Right lobe of liver (tissue), 4 donors: ENCODE results near the gene RPAP3.

ENCODE experiments used
- POLR2A ChIP-seq: fragments of 450-650 bp; IDR thresholded peaks from one replicate; pipeline ENCODE4 v1.6.1; 2017; ENCODE audit warnings: antibody characterized with exemption, mild to moderate bottlenecking
- TF ChIP-seq, protein P1 (sequence below), 4 donors: fragments of 200-600 bp in 3 of 4; fragments of 450-650 bp in 1 of 4; IDR thresholded peaks; one replicate each; pipeline versions ENCODE4 v1.5.1 to v1.8.0; 2016 to 2022; ENCODE audit warnings: antibody characterized with exemption in 4 of 4, mild to moderate bottlenecking in 2 of 4
- donor health status: DM: no; HTN: no; CAD: no.
- donor health status: DM: no; HTN: no; CAD: no.
- donor health status: DM: no; HTN: yes; CAD: no.

- TF ChIP-seq, protein P1, sequence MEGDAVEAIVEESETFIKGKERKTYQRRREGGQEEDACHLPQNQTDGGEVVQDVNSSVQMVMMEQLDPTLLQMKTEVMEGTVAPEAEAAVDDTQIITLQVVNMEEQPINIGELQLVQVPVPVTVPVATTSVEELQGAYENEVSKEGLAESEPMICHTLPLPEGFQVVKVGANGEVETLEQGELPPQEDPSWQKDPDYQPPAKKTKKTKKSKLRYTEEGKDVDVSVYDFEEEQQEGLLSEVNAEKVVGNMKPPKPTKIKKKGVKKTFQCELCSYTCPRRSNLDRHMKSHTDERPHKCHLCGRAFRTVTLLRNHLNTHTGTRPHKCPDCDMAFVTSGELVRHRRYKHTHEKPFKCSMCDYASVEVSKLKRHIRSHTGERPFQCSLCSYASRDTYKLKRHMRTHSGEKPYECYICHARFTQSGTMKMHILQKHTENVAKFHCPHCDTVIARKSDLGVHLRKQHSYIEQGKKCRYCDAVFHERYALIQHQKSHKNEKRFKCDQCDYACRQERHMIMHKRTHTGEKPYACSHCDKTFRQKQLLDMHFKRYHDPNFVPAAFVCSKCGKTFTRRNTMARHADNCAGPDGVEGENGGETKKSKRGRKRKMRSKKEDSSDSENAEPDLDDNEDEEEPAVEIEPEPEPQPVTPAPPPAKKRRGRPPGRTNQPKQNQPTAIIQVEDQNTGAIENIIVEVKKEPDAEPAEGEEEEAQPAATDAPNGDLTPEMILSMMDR (IDR thresholded peaks at IDR 0.05): no peak
- no peak for TF ChIP-seq POLR2A
Observed at GRCh38 chr12:47687636-47688035, 18.2 kb downstream of the RPAP3 start.
